Stomach smooth muscle (tissue), 2 donors: ENCODE data around the gene DDB1.

Experiments
- H3K27ac ChIP-seq: one replicate; pipeline ENCODE4 v1.7.0; 2013; ENCODE audit warnings: mild to moderate bottlenecking, low read length, inconsistent platforms
- H3K27me3 ChIP-seq, 2 donors: one replicate each; pipeline ENCODE4 v1.7.0; 2013; ENCODE audit warnings: low read length in 2 of 2; ENCODE audit not compliant: insufficient read depth in 2 of 2, control insufficient read depth in 1 of 2
- H3K36me3 ChIP-seq, 2 donors: one replicate each; pipeline ENCODE4 v1.7.0; 2013; ENCODE audit warnings: low read length in 2 of 2; ENCODE audit not compliant: control insufficient read depth in 2 of 2, insufficient read depth in 2 of 2
- H3K4me1 ChIP-seq: one replicate; pipeline ENCODE4 v1.7.0; 2013; ENCODE audit warnings: low read length; ENCODE audit not compliant: control insufficient read depth, insufficient read depth
- H3K4me3 ChIP-seq, 2 donors: one replicate each; pipeline ENCODE4 v1.7.0; 2013; ENCODE audit warnings: low read length in 2 of 2
- H3K9ac ChIP-seq, 2 donors: one replicate each; pipeline ENCODE4 v1.7.0; 2013; ENCODE audit warnings: low read length in 2 of 2, mild to moderate bottlenecking in 1 of 2
- H3K9me3 ChIP-seq, 2 donors: one replicate each; pipeline ENCODE4 v1.7.0; 2013; ENCODE audit warnings: low read length in 2 of 2; ENCODE audit not compliant: control insufficient read depth in 2 of 2
- donor health status: healthy.
- donor health status: Pancreatic carcinoma.

The DDB1 gene

DNA sequence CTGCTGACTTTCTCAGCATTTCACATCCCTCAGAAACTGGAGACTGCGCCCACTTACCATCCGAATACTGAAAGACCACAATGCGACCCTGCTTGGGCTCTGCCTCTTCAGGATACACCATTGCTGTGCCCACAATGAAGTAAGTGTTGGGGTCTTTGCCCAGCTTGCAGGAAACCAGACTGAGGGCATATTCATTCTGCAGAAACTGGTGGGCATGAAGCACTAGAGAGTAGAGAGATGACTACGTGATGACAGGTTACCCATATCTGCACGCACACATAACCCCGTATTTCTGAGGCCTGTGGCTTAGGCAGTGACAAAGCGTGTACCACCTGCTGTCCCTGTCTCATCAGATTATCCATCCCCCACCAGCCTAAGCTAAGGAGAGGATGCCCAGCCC lies 23.2 kb downstream of the DDB1 start:
- Histone ChIP-seq H3K27ac (no peak overlapping the region), H3K9me3 (no peaks in the 10 kb centered on the region), H3K4me1 (no peaks in the 10 kb centered on the region), H3K36me3 (peaks cover 85 to 94% of the 10 kb centered on the region in 2 donors), H3K27me3 (no peaks in the 10 kb centered on the region), H3K9ac (no peak overlapping the region), H3K4me3 (no peak overlapping the region)

DNA sequence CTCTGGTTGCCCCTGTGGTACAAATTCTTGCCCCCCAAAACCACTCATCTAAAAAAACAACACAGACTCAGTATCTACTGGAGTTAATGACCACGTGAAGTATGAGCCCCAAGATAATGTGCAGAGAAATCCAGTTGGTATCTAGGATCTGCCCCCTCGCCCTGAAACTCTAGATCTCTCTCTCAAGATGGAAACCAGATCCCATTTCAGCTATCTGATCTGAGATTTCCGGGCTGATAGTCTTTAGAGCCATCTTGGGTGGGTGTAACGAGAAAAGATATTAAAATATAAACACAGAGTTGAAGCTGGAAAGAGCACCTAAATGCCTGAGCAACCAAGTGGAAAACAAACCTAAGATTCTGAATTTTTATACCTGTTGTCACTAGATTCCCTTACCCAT lies 23.8 kb downstream of the DDB1 start:
- no peaks in the 10 kb centered on the region for H3K9me3 ChIP-seq
- H3K27ac ChIP-seq: no peak overlapping the region
- peaks cover 83 to 90% of the 10 kb centered on the region in 2 donors for H3K36me3 ChIP-seq
- H3K27me3 ChIP-seq: no peaks in the 10 kb centered on the region
- H3K4me3 ChIP-seq: no peak overlapping the region
- H3K4me1 ChIP-seq: no peaks in the 10 kb centered on the region
- H3K9ac ChIP-seq: no peak overlapping the region

DNA sequence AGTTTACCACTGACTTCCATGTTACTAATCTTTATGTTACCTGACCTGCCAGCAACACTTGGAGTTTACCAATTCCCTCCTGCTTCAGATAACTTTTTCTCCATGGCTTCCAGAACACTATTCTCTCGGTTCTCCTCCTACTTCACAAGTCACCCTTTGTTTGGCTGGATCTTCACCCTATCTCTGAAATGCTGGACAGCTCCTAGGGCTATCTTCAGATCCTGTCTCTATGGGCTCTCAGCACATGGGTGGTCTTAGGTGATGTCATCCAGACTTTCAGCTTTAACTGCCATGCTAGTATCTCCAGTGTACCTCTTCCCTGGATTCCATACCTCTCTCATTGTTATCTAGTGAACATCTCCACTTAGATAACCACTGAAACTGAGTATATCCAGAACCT lies 25.6 kb downstream of the DDB1 start:
- Histone ChIP-seq H3K36me3 (peaks cover 84 to 90% of the 10 kb centered on the region in 2 donors), H3K9ac (no peak overlapping the region), H3K4me3 (no peak overlapping the region)

DNA sequence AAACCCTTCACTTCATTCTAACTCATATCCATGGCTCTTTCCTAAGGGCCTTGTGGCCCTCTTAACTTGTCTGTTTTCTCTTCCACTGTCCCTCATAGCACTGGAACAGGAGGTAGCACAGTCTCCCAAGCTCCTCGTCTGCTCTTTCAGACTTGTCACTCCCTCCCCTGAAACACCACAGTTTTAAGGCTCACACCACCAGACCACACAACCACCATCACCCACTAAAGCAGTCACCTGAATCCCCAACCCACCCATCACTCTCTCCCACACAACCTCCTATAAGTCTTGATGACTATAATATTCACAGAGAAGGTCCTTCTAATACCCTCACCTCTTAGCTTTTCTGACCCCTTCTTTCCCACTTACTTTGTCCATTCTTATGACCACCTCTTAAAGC lies 26.7 kb downstream of the DDB1 start:
- Histone ChIP-seq H3K27ac (no peak overlapping the region), H3K4me1 (no peaks in the 10 kb centered on the region), H3K9me3 (no peaks in the 10 kb centered on the region), H3K4me3 (no peak overlapping the region), H3K9ac (no peak overlapping the region), H3K36me3 (peaks cover 85 to 90% of the 10 kb centered on the region in 2 donors), H3K27me3 (no peaks in the 10 kb centered on the region)

More for the DNA sequence above, 25.6 kb downstream of the DDB1 start:
- Histone ChIP-seq H3K9me3 (no peaks in the 10 kb centered on the region), H3K27ac (no peak overlapping the region), H3K4me1 (no peaks in the 10 kb centered on the region), H3K27me3 (no peaks in the 10 kb centered on the region)

DNA sequence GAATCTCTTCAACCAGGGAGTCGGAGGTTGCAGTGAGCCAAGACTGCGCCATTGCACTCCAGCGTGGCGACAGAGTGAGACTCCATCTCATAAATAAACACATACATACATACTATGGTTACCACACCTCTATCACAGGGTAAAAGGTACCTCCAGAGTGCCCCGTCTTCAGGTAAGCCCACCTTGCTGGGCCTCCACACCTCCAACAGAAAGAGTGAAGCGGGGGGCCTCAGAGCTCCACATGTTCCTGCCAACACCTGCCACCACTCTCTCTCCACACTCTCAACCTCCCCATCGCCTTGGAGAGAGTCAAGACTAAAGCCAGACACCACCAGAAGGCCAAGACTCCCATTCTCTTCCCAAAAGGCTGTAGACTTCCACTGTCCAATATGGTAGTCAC lies 27.5 kb downstream of the DDB1 start:
- no peak overlapping the region for H3K9ac ChIP-seq
- H3K27ac ChIP-seq: no peak overlapping the region
- H3K36me3 ChIP-seq: peaks cover 87 to 90% of the 10 kb centered on the region in 2 donors
- H3K9me3 ChIP-seq: no peaks in the 10 kb centered on the region
- no peaks in the 10 kb centered on the region for H3K4me1 ChIP-seq
- no peak overlapping the region for H3K4me3 ChIP-seq
- H3K27me3 ChIP-seq: no peaks in the 10 kb centered on the region

DNA sequence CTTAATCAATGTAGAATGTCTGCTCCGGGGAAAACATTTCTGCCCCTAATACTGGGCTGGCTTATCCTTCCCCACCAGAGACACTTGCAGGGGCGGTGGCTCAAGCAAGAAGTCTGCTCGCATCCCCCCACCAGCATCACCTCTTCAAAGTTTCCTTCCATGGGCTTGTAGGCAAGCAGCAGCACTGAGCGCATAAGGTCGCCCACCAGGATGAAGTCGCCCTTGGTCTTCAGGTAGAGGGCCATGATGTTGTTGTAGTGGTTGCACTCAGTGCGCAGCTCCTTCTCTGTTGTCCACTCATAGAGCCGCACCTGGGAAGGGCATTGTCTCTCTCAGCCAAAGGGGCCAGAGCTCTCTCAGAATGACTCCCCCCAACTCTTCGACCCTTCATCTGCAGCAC lies 29.2 kb downstream of the DDB1 start:
- Histone ChIP-seq H3K4me3 (no peak overlapping the region), H3K27me3 (no peaks in the 10 kb centered on the region), H3K9me3 (no peaks in the 10 kb centered on the region), H3K36me3 (peaks cover 86 to 89% of the 10 kb centered on the region in 2 donors), H3K4me1 (no peaks in the 10 kb centered on the region), H3K27ac (no peak overlapping the region), H3K9ac (no peak overlapping the region)

DNA sequence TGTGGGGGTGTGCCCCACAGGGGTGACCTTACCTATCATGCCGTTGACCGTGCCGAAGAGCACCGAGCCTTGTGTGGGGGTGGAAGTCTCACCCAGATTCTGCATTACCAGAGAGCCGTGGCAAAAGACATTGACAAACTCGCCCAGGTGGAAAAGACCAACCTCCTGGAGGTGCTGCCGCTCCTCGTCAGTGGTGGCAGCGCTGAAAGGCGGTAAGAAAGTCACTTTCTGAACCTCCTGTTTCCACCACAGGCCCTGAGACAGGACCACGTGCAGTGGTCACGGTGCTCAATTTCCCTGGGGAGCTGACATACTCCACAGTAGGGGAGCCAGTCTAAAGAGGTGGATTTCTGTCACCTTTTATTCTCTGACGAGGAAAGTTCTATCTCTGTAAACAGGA lies 30.4 kb downstream of the DDB1 start:
- Histone ChIP-seq H3K9ac (no peak overlapping the region), H3K36me3 (peaks cover 74 to 79% of the 10 kb centered on the region in 2 donors), H3K27me3 (no peaks in the 10 kb centered on the region), H3K27ac (no peak overlapping the region), H3K4me3 (no peak overlapping the region), H3K9me3 (no peaks in the 10 kb centered on the region), H3K4me1 (no peaks in the 10 kb centered on the region)

DNA sequence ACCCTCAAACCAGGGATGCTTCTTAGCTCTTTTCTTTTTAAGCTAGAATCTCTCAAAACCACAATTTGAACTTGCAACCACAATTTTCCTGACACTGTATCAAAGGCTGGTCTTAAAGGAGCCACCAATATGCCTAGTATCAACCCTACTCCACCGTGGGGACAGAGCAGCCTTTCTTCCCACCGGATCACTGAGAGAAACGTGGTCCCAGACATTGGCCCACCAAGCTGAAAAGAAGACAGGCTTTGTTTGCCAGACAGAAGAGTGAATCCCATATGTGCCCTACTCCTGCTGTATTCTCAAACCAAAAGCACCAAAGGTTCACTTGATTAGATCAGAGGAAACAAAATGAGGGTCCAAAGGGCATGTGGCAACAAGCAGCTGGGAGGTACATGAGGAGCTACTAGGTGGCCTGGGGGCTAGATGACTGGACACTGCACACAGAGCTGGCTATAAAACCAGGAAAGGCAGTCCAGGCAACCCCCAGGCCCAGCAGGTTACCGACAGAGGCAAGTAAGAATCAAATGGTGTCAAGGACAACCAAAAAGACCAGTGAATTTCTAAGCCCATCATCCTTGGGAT lies 34.2 kb downstream of the DDB1 start:
- H3K9me3 ChIP-seq: no peaks in the 10 kb centered on the region
- H3K9ac ChIP-seq: no peak overlapping the region
- H3K27me3 ChIP-seq: peaks cover 11 to 20% of the 10 kb centered on the region in 2 donors
- peaks cover 15% of the 10 kb centered on the region for H3K4me1 ChIP-seq
- peaks cover 42 to 49% of the 10 kb centered on the region in 2 donors for H3K36me3 ChIP-seq
- no peak overlapping the region for H3K27ac ChIP-seq
- H3K4me3 ChIP-seq: no peak overlapping the region

DNA sequence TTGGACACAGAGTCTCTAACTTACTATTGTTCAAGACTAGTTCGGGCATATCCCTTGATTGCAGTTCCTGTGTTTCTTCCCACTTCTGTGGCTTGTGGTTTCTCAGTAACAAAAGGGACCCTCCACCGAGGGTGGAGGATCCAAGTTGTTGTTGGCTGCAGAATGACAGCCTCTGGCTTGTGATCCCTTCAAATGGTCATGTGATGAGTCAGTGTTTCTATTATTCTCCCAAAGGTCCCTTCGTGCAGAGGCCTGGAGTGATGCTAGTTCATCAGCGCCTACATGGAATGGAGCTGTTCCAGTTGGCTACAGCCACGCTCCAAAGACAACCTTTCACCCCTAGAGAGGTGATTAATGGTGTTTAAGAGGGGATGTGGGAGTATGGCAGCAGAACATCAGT lies 35.2 kb downstream of the DDB1 start:
- peaks cover 35 to 40% of the 10 kb centered on the region in 2 donors for H3K36me3 ChIP-seq
- no peak overlapping the region for H3K4me3 ChIP-seq
- H3K27me3 ChIP-seq: peaks cover 14 to 24% of the 10 kb centered on the region in 2 donors
- H3K27ac ChIP-seq: no peak overlapping the region
- H3K9ac ChIP-seq: no peak overlapping the region
- H3K9me3 ChIP-seq: no peaks in the 10 kb centered on the region
- H3K4me1 ChIP-seq: peaks cover 19% of the 10 kb centered on the region

DNA sequence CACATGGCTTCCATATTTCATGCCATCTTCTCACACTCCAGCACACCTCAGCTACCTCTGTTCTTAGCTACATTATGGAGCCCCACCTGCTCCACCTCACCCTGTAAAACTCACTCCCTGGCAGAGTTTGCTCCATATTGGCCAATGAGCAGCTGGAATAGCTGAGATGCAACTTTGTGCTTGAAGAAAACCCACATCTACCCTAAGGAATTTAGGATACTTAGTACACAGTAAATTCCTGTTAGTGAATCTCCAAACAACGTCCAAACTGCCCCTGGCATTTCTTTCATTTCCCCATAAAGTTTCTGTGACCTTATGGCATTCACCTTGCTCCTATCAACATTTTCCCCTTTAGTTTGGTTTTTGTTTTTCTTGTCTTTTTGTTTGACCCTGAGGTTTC lies 35.6 kb downstream of the DDB1 start:
- peaks cover 16 to 24% of the 10 kb centered on the region in 2 donors for H3K27me3 ChIP-seq
- peaks cover 19% of the 10 kb centered on the region for H3K4me1 ChIP-seq
- H3K27ac ChIP-seq: no peak overlapping the region
- H3K36me3 ChIP-seq: peaks cover 31 to 36% of the 10 kb centered on the region in 2 donors
- no peak overlapping the region for H3K4me3 ChIP-seq
- H3K9ac ChIP-seq: no peak overlapping the region
- no peaks in the 10 kb centered on the region for H3K9me3 ChIP-seq

DNA sequence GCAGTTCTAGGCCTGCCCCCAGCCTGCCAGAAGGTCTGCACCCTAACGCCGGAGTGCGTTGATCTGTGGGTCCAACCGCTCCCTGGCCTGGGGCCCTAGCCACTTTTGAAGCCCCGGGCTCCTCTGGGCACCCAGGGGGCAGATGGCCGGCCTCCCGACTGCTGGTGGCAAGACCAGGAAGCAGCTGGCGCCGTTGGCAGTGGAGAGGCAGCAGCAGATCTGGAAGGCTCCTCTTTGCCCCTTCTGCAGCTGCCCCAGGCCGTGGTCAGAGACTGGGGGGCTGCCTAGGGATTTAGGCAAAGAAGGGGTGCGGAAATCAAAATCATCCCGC lies 37.3 kb downstream of the DDB1 start:
- peaks cover 22 to 31% of the 10 kb centered on the region in 2 donors for H3K27me3 ChIP-seq
- no peak overlapping the region for H3K27ac ChIP-seq
- H3K9ac ChIP-seq: no peak overlapping the region
- no peaks in the 10 kb centered on the region for H3K9me3 ChIP-seq
- H3K4me1 ChIP-seq: peaks cover 19% of the 10 kb centered on the region
- H3K36me3 ChIP-seq: peaks cover 17 to 19% of the 10 kb centered on the region in 2 donors
- peak overlapping the region in 1 of 2 donors; percentile 76 for H3K4me3 ChIP-seq
